ENCODE measurements around the gene TENM3. TPM values are rescaled to one million over a fixed set of nuclear protein-coding genes. Genes with fewer than 3 reads are reported as not detected.

TENM3 gene
- total and polyA plus RNA-seq, 12 donors, result 2.6 to 54.4 (median 42.8) TPM

DNA sequence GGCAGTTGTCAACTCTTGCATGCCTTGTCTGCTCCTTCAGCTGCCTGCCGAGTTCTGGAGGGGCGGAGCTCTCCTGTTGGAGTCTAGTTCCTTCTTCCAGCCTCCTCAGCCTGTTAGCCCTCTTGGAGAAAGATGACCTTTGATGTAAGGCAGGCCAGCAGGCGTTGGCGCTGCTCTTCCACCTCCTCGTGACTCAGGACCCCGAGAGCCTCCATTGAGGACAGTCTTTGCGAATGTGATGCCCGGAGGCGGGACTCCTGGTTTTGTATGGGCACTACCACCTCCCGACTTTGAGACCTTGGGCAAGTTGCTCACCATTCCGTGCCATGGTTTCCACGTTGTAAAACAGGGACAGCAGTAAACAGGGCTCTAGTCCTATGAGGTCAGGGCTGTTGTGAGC is 108.3 kb downstream of the TENM3 start:
- TF ChIP-seq, protein P1, sequence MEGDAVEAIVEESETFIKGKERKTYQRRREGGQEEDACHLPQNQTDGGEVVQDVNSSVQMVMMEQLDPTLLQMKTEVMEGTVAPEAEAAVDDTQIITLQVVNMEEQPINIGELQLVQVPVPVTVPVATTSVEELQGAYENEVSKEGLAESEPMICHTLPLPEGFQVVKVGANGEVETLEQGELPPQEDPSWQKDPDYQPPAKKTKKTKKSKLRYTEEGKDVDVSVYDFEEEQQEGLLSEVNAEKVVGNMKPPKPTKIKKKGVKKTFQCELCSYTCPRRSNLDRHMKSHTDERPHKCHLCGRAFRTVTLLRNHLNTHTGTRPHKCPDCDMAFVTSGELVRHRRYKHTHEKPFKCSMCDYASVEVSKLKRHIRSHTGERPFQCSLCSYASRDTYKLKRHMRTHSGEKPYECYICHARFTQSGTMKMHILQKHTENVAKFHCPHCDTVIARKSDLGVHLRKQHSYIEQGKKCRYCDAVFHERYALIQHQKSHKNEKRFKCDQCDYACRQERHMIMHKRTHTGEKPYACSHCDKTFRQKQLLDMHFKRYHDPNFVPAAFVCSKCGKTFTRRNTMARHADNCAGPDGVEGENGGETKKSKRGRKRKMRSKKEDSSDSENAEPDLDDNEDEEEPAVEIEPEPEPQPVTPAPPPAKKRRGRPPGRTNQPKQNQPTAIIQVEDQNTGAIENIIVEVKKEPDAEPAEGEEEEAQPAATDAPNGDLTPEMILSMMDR (IDR thresholded peaks at IDR 0.05), result no peak
- no peak for TF ChIP-seq POLR2A (IDR thresholded peaks at IDR 0.05)
- Histone ChIP-seq H3K27me3 (no peaks in the 10 kb centered on the region), H3K27ac (no peak overlapping the region), H3K4me3 (no peak overlapping the region), H3K4me1 (replicated peaks in 1 of 2) (no peaks in the 10 kb centered on the region), H3K9me3 (replicated peaks in 1 of 3) (no peaks in the 10 kb centered on the region), H3K36me3 (replicated peaks in 1 of 2) (no peaks in the 10 kb centered on the region)
- intact Hi-C loops (cut with DNase I), result no loop called here
- WGBS, 4 donors, result 89 to 95% (median 91%) methylated on average over 11 to 12 of the region's 12 CpGs
- no peak for DNase-seq

DNA sequence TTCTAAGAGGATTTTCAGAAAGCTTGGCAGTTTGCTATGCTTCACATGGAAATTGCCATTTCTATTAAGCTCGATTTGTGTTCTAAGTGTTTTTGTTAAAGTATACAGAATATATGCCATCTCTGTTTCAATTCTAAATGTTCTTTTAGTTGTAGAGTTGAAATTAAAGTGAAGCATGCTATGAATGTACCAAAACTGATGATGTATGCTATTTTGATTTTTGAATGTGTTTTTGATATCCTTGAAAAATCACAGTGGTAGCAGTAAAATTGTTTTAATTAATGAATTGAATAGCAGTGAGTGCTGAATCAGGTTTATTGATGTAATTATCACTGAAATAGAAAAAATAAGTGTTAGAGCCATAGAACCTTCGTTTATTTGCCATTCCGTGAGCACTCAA is 110.9 kb downstream of the TENM3 start:
- H3K27me3 ChIP-seq, result no peaks in the 10 kb centered on the region
- WGBS, 4 donors, result 89 to 90% (median 89%) methylated on average over 3 of the region's 3 CpGs
- intact Hi-C loops (cut with DNase I), result no loop called here
- no peak for TF ChIP-seq POLR2A (IDR thresholded peaks at IDR 0.05)
- TF ChIP-seq, protein P1 (IDR thresholded peaks at IDR 0.05), result no peak
- no peak overlapping the region for H3K27ac ChIP-seq
- H3K4me1 ChIP-seq (replicated peaks in 1 of 2), result no peaks in the 10 kb centered on the region
- DNase-seq, result no peak
- no peaks in the 10 kb centered on the region for H3K9me3 ChIP-seq (replicated peaks in 1 of 3)
- H3K4me3 ChIP-seq, result no peak overlapping the region
- no peaks in the 10 kb centered on the region for H3K36me3 ChIP-seq (replicated peaks in 1 of 2)

DNA sequence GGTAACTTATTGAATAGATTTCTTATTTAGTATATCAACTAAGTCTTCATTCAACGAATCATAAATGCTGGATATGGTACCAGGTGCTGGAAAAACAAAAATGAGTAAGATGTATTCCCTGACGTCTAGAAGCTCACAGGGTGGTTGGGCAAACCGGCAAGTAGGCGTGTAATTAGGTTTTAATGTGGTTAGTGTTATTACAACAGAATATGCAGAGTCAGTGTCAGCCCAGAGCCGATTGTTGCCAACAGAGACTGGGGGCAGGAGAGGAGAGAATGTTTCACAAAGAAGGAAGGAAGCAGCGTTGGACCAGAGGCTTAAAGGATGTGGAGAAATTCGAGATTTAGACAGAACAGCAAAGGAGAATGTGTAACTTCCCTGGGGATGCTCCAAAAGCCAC is 111.7 kb downstream of the TENM3 start:
- Histone ChIP-seq H3K27me3 (no peaks in the 10 kb centered on the region), H3K4me3 (no peak overlapping the region), H3K27ac (no peak overlapping the region), H3K9me3 (replicated peaks in 1 of 3) (no peaks in the 10 kb centered on the region), H3K36me3 (replicated peaks in 1 of 2) (no peaks in the 10 kb centered on the region), H3K4me1 (replicated peaks in 1 of 2) (no peaks in the 10 kb centered on the region)
- no peak for DNase-seq
- intact Hi-C loops (cut with DNase I), result no loop called here
- no peak for TF ChIP-seq POLR2A (IDR thresholded peaks at IDR 0.05)
- TF ChIP-seq, protein P1 (IDR thresholded peaks at IDR 0.05), result no peak
- 57 to 77% (median 62%) methylated on average over 7 of the region's 7 CpGs for WGBS, 4 donors

DNA sequence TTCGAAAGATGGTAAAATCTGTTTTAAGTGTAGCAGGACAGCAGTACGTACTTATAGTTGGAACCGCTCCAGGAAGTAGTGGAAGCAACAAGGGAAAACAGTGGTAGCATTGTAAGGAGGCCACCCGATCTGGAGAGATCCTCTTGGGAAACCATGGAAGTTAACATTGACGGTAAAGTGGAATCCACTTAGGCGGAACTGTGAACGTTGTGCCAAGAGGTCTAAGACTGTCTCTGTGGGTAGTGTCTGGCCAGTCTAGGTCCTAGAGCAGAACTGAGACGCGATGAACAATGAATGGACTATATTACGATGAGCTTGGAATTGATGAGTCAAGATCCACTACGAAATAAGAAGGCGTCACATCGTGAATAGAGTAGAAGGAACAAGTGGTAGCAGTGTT is 124.0 kb downstream of the TENM3 start:
- WGBS, 4 donors, result 87 to 91% (median 90%) methylated on average over 13 of the region's 13 CpGs
- intact Hi-C loops (cut with DNase I), result no loop called here
- Histone ChIP-seq H3K9me3 (replicated peaks in 1 of 3) (no peaks in the 10 kb centered on the region), H3K4me1 (replicated peaks in 1 of 2) (no peaks in the 10 kb centered on the region), H3K27ac (no peak overlapping the region), H3K36me3 (replicated peaks in 1 of 2) (no peaks in the 10 kb centered on the region), H3K4me3 (no peak overlapping the region), H3K27me3 (no peaks in the 10 kb centered on the region)
- no peak for DNase-seq
- no peak for TF ChIP-seq POLR2A (IDR thresholded peaks at IDR 0.05)
- TF ChIP-seq, protein P1 (IDR thresholded peaks at IDR 0.05), result no peak

All from adrenal gland (tissue), 12 donors.